ENCODE data around the gene REL. TPM values are rescaled to one million over a fixed set of nuclear protein-coding genes. Genes with fewer than 3 reads are reported as not detected.
"Not testable (repeated sequence)": the region's sequence is repeated elsewhere in the genome, so short reads cannot be mapped to it uniquely, and the experiment has no call there.

Gene REL
- total RNA-seq, 1 experiment from 2014 or later = 57.0 TPM

GRCh38 chr2:60886991-60887390 lies 5.6 kb downstream of the REL start:
- Histone ChIP-seq H3K4me3 (ENCODE audit: low read length) (no peak overlapping the region; the same call in 1 of the 2 replicates), H3K9me2 (replicated peaks; ENCODE audit: insufficient read depth, low read length) (no peaks in the 10 kb centered on the region), H3K36me3 (ENCODE audit: insufficient read depth, low read length) (peaks cover 39% of the 10 kb centered on the region), H3K79me2 (ENCODE audit: low read length) (peaks cover 99% of the 10 kb centered on the region), H2AFZ (ENCODE audit: low read length) (no peak overlapping the region), H3K9me3 (ENCODE audit: low read length) (no peaks in the 10 kb centered on the region), H3K27ac (ENCODE audit: low read length) (peak overlapping the region; percentile 88), H3K27me3 (ENCODE audit: low read length) (no peaks in the 10 kb centered on the region), H3K4me2 (ENCODE audit: low read depth, low read length, poor library complexity, severe bottlenecking) (peak overlapping the region; percentile 82), H3K9ac (ENCODE audit: low read length) (no peak overlapping the region), H3K4me1 (ENCODE audit: low read length) (peaks cover 42% of the 10 kb centered on the region), H4K20me1 (ENCODE audit: insufficient read depth, low read depth, low read length) (no peaks in the 10 kb centered on the region)
- no peak for DNase-seq

GRCh38 chr2:60888853-60889252 lies 7.5 kb downstream of the REL start:
- no peaks in the 10 kb centered on the region for H4K20me1 ChIP-seq (ENCODE audit: insufficient read depth, low read depth, low read length)
- peaks cover 41% of the 10 kb centered on the region for H3K4me1 ChIP-seq (ENCODE audit: low read length)
- no peak overlapping the region for H3K27ac ChIP-seq (ENCODE audit: low read length)
- no peaks in the 10 kb centered on the region for H3K27me3 ChIP-seq (ENCODE audit: low read length)
- no peak overlapping the region for H3K4me2 ChIP-seq (ENCODE audit: low read depth, low read length, poor library complexity, severe bottlenecking)
- H2AFZ ChIP-seq (ENCODE audit: low read length) = no peak overlapping the region
- no peaks in the 10 kb centered on the region for H3K9me3 ChIP-seq (ENCODE audit: low read length)
- peaks cover 51% of the 10 kb centered on the region for H3K36me3 ChIP-seq (ENCODE audit: insufficient read depth, low read length)
- no peaks in the 10 kb centered on the region for H3K9me2 ChIP-seq (replicated peaks; ENCODE audit: insufficient read depth, low read length)
- no peak overlapping the region for H3K9ac ChIP-seq (ENCODE audit: low read length)
- no peak overlapping the region for H3K4me3 ChIP-seq (ENCODE audit: low read length)
- DNase-seq = no peak
- peaks cover 93% of the 10 kb centered on the region for H3K79me2 ChIP-seq (ENCODE audit: low read length)

- H2AFZ ChIP-seq (ENCODE audit: low read length); H3K27ac ChIP-seq (ENCODE audit: low read length); H3K9me3 ChIP-seq (ENCODE audit: low read length); H3K9me2 ChIP-seq (replicated peaks; ENCODE audit: insufficient read depth, low read length); H3K4me2 ChIP-seq (ENCODE audit: low read depth, low read length, poor library complexity, severe bottlenecking); H4K20me1 ChIP-seq (ENCODE audit: insufficient read depth, low read depth, low read length); H3K27me3 ChIP-seq (ENCODE audit: low read length); DNase-seq; H3K9ac ChIP-seq (ENCODE audit: low read length); H3K4me3 ChIP-seq (ENCODE audit: low read length): not testable (repeated sequence)
- H3K36me3 ChIP-seq (ENCODE audit: insufficient read depth, low read length) = peaks cover 59% of the 10 kb centered on the region
- H3K79me2 ChIP-seq (ENCODE audit: low read length) = peaks cover 91% of the 10 kb centered on the region
- H3K4me1 ChIP-seq (ENCODE audit: low read length) = peaks cover 31% of the 10 kb centered on the region
Observed at GRCh38 chr2:60889581-60890392, 8.4 kb downstream of the REL start.

GRCh38 chr2:60890393-60890707 lies 9.0 kb downstream of the REL start:
- H3K4me3 ChIP-seq (ENCODE audit: low read length) = no peak overlapping the region
- H3K36me3 ChIP-seq (ENCODE audit: insufficient read depth, low read length) = peaks cover 61% of the 10 kb centered on the region
- H3K4me1 ChIP-seq (ENCODE audit: low read length) = peaks cover 26% of the 10 kb centered on the region

GRCh38 chr2:60891180-60891579 lies 9.8 kb downstream of the REL start:
- peaks cover 17% of the 10 kb centered on the region for H3K4me1 ChIP-seq (ENCODE audit: low read length)
- no peak overlapping the region for H3K4me3 ChIP-seq (ENCODE audit: low read length)
- no peak overlapping the region for H3K27ac ChIP-seq (ENCODE audit: low read length)
- H3K9me2 ChIP-seq (replicated peaks; ENCODE audit: insufficient read depth, low read length) = no peaks in the 10 kb centered on the region
- peaks cover 86% of the 10 kb centered on the region for H3K79me2 ChIP-seq (ENCODE audit: low read length)
- H3K4me2 ChIP-seq (ENCODE audit: low read depth, low read length, poor library complexity, severe bottlenecking) = no peak overlapping the region
- H4K20me1 ChIP-seq (ENCODE audit: insufficient read depth, low read depth, low read length) = no peaks in the 10 kb centered on the region
- no peaks in the 10 kb centered on the region for H3K9me3 ChIP-seq (ENCODE audit: low read length)
- peaks cover 68% of the 10 kb centered on the region for H3K36me3 ChIP-seq (ENCODE audit: insufficient read depth, low read length)
- H3K9ac ChIP-seq (ENCODE audit: low read length) = no peak overlapping the region
- no peak overlapping the region for H2AFZ ChIP-seq (ENCODE audit: low read length)
- no peak for DNase-seq
- H3K27me3 ChIP-seq (ENCODE audit: low read length) = no peaks in the 10 kb centered on the region

More at GRCh38 chr2:60890393-60890707, 9.0 kb downstream of the REL start:
- peak overlapping the region; percentile 14; the same call in 1 of the 2 replicates for H3K27ac ChIP-seq (ENCODE audit: low read length)
- H3K9ac ChIP-seq (ENCODE audit: low read length) = no peak overlapping the region
- H3K27me3 ChIP-seq (ENCODE audit: low read length) = no peaks in the 10 kb centered on the region
- H3K4me2 ChIP-seq (ENCODE audit: low read depth, low read length, poor library complexity, severe bottlenecking) = no peak overlapping the region
- H3K9me3 ChIP-seq (ENCODE audit: low read length) = no peaks in the 10 kb centered on the region
- DNase-seq = no peak
- H4K20me1 ChIP-seq (ENCODE audit: insufficient read depth, low read depth, low read length) = no peaks in the 10 kb centered on the region
- no peak overlapping the region for H2AFZ ChIP-seq (ENCODE audit: low read length)
- H3K9me2 ChIP-seq (replicated peaks; ENCODE audit: insufficient read depth, low read length) = no peaks in the 10 kb centered on the region
- peaks cover 87% of the 10 kb centered on the region for H3K79me2 ChIP-seq (ENCODE audit: low read length)

GRCh38 chr2:60898567-60898966 lies 17.2 kb downstream of the REL start:
- Histone ChIP-seq H4K20me1 (ENCODE audit: insufficient read depth, low read depth, low read length) (no peaks in the 10 kb centered on the region), H3K27me3 (ENCODE audit: low read length) (no peaks in the 10 kb centered on the region), H3K27ac (ENCODE audit: low read length) (no peak overlapping the region), H3K36me3 (ENCODE audit: insufficient read depth, low read length) (peaks cover 86% of the 10 kb centered on the region), H3K9me2 (replicated peaks; ENCODE audit: insufficient read depth, low read length) (no peaks in the 10 kb centered on the region), H2AFZ (ENCODE audit: low read length) (no peak overlapping the region), H3K79me2 (ENCODE audit: low read length) (peaks cover 76% of the 10 kb centered on the region), H3K4me1 (ENCODE audit: low read length) (peaks cover 11% of the 10 kb centered on the region; the same call in 1 of the 2 replicates), H3K4me3 (ENCODE audit: low read length) (no peak overlapping the region), H3K9me3 (ENCODE audit: low read length) (no peaks in the 10 kb centered on the region), H3K4me2 (ENCODE audit: low read depth, low read length, poor library complexity, severe bottlenecking) (no peak overlapping the region), H3K9ac (ENCODE audit: low read length) (no peak overlapping the region)
- no peak for DNase-seq

- Histone ChIP-seq H3K9me3 (ENCODE audit: low read length) (no peaks in the 10 kb centered on the region), H3K4me1 (ENCODE audit: low read length) (peaks cover 11% of the 10 kb centered on the region; the same call in 1 of the 2 replicates), H3K9me2 (replicated peaks; ENCODE audit: insufficient read depth, low read length) (no peaks in the 10 kb centered on the region), H3K4me3 (ENCODE audit: low read length) (no peak overlapping the region), H3K27ac (ENCODE audit: low read length) (no peak overlapping the region), H3K4me2 (ENCODE audit: low read depth, low read length, poor library complexity, severe bottlenecking) (no peak overlapping the region), H2AFZ (ENCODE audit: low read length) (no peak overlapping the region), H3K79me2 (ENCODE audit: low read length) (peaks cover 72% of the 10 kb centered on the region), H4K20me1 (ENCODE audit: insufficient read depth, low read depth, low read length) (no peaks in the 10 kb centered on the region), H3K27me3 (ENCODE audit: low read length) (no peaks in the 10 kb centered on the region), H3K9ac (ENCODE audit: low read length) (no peak overlapping the region), H3K36me3 (ENCODE audit: insufficient read depth, low read length) (peaks cover 83% of the 10 kb centered on the region)
- no peak for DNase-seq
Observed at GRCh38 chr2:60899230-60899891, 18.0 kb downstream of the REL start.

- no peak overlapping the region for H3K4me3 ChIP-seq (ENCODE audit: low read length)
- no peaks in the 10 kb centered on the region for H4K20me1 ChIP-seq (ENCODE audit: insufficient read depth, low read depth, low read length)
- peaks cover 74% of the 10 kb centered on the region for H3K79me2 ChIP-seq (ENCODE audit: low read length)
- H3K36me3 ChIP-seq (ENCODE audit: insufficient read depth, low read length) = peaks cover 84% of the 10 kb centered on the region
- H2AFZ ChIP-seq (ENCODE audit: low read length) = no peak overlapping the region
- no peak for DNase-seq
- no peaks in the 10 kb centered on the region for H3K27me3 ChIP-seq (ENCODE audit: low read length)
- H3K27ac ChIP-seq (ENCODE audit: low read length) = no peak overlapping the region
- H3K9me2 ChIP-seq (replicated peaks; ENCODE audit: insufficient read depth, low read length) = no peaks in the 10 kb centered on the region
- no peak overlapping the region for H3K9ac ChIP-seq (ENCODE audit: low read length)
- peaks cover 11% of the 10 kb centered on the region; the same call in 1 of the 2 replicates for H3K4me1 ChIP-seq (ENCODE audit: low read length)
- H3K9me3 ChIP-seq (ENCODE audit: low read length) = no peaks in the 10 kb centered on the region
- H3K4me2 ChIP-seq (ENCODE audit: low read depth, low read length, poor library complexity, severe bottlenecking) = no peak overlapping the region
Observed at GRCh38 chr2:60899892-60900249, 18.5 kb downstream of the REL start.
